Heart right ventricle (tissue), 16 donors: ENCODE measurements around the gene SLC35F3. TPM values are rescaled to one million over a fixed set of nuclear protein-coding genes. Genes with fewer than 3 reads are reported as not detected.

Source experiments
- ATAC-seq, 8 donors: fragments of 200-7000 bp; cut with Tn5 transposase; one replicate each; pipeline ENCODE4 v1.9.1; 2020; ENCODE audit warnings: mild to moderate bottlenecking in 8 of 8, moderate library complexity in 8 of 8, moderate number of reproducible peaks in 1 of 8
- DNase-seq, 2 donors: peaks; one replicate each; pipeline ENCODE4 v3.0.0-alpha.2; 2020
- H3K27ac ChIP-seq, 10 donors: fragments of 200-600 bp; sonication (generic) in 2 of 10; one replicate each; pipeline versions ENCODE4 v1.5.0 to v1.8.0; 2020 to 2022; ENCODE audit warnings: mild to moderate bottlenecking in 3 of 10
- H3K27me3 ChIP-seq, 7 donors: fragments of 200-600 bp; one replicate each; pipeline ENCODE4 v1.8.0; 2021 to 2022; ENCODE audit warnings: mild to moderate bottlenecking in 2 of 7
- H3K36me3 ChIP-seq, 9 donors: fragments of 200-600 bp; sonication (generic) in 1 of 9; one replicate each; pipeline versions ENCODE4 v1.5.0 to v1.8.0; 2020 to 2022; ENCODE audit warnings: mild to moderate bottlenecking in 2 of 9
- H3K4me1 ChIP-seq, 9 donors: fragments of 200-600 bp; sonication (generic) in 1 of 9; one replicate each; pipeline versions ENCODE4 v1.5.0 to v1.8.0; 2020 to 2022; ENCODE audit warnings: mild to moderate bottlenecking in 4 of 9
- H3K4me3 ChIP-seq, 10 donors: fragments of 200-600 bp; sonication (generic) in 2 of 10; one replicate each; pipeline versions ENCODE4 v1.5.0 to v1.8.0; 2020 to 2022; ENCODE audit warnings: mild to moderate bottlenecking in 7 of 10, moderate library complexity in 2 of 10
- H3K9me3 ChIP-seq, 11 donors: fragments of 200-600 bp in 10 of 11; sonication (generic) in 2 of 11; one replicate each; pipeline versions ENCODE4 v1.5.0 to v1.8.0; 2013 to 2022; ENCODE audit warnings: mild to moderate bottlenecking in 2 of 11, control low read depth in 1 of 11, moderate library complexity in 1 of 11
- CTCF ChIP-seq, 9 donors: fragments of 200-600 bp; sonication (generic) in 2 of 9; IDR thresholded peaks; one replicate each; pipeline versions ENCODE4 v1.5.0 to v1.8.0; 2021 to 2022; ENCODE audit warnings: antibody characterized with exemption in 9 of 9, mild to moderate bottlenecking in 5 of 9, moderate library complexity in 1 of 9
- WGBS, 2 donors: extraction: QIAGEN DNeasy Blood & Tissue Kit; methylation state at CpG; one replicate each; pipeline ENCODE4 v1.1.7; 2013; ENCODE audit warnings: inconsistent platforms in 1 of 2; 5-methylcytosine and 5-hydroxymethylcytosine counted together
- intact Hi-C, 10 donors: fragments of 100-400 bp; cut with DNase I; formaldehyde crosslinking; loops; one replicate each; pipeline versions ENCODE4 v1.11.1 to v1.14.2; 2022
- polyA plus RNA-seq, 2 donors: library from polyadenylated mRNA; stranded (reverse); fragments of 200-250 nt; gene quantifications; one replicate each; pipeline ENCODE4 v1.2.3, GENCODE V29; 2013
- total RNA-seq, 10 donors: library from RNA; stranded (reverse); fragmentation: NEBNext Ultra II Directional in 3 of 10; extraction: Animal tissue kit (Norgen Biotek cat#: 25700) in 3 of 10; gene quantifications; one replicate each; pipeline versions ENCODE4 v1.2.1 to v1.2.4, GENCODE V29; 2021 to 2023
- donor health status: Arrhythmogenic right ventricular cardiomyopathy.
- donor health status: ischemic (EF 13 %, LVEDD 7.1; RV severe dilation, severe dysfunction).
- donor health status: healthy with polysubstance abuse.
- donor health status: DM: no; HTN: yes; CAD: no.
- donor health status: DM: no; HTN: no; CAD: no.
- donor health status: ischemic (EF 25% LVEDD 6.9; RV normal size, moderate dysfunction).
- donor health status: ischemic (EF 25% LVEDD 5.7; RV mildly dilated, moderate dysfunction).
- donor health status: healthy.
- donor health status: DM: yes; HTN: yes; CAD: no.
- donor health status: Ischemic cardiomyopathy.
- donor health status: ischemic (EF 35%, LVEDD 5.7; RV mildly dilated, moderate dysfunction).
- donor health status: nonischemic (EF 11% LVEDD 7.7; RV severe dilation, severe dysfunction).
- donor health status: DM: yes; HTN: yes; CAD: no.
- donor health status: PGD.
- donor health status: ischemic (EF 29% LVEDD 5.4; RV normal size, mild dysfunction).
- donor health status: nonischemic (EF 23%, LVEDD 6.1; RV moderate dilation, normal function).

Gene SLC35F3
- total and polyA plus RNA-seq, 12 donors = 0.04 to 0.09 (median 0.09) TPM; not detected in 9

- Histone ChIP-seq H3K4me3 (no peak overlapping the region), H3K27ac (no peak overlapping the region), H3K36me3 (no peaks in the 10 kb centered on the region), H3K9me3 (no peaks in the 10 kb centered on the region), H3K4me1 (no peaks in the 10 kb centered on the region), H3K27me3 (peaks cover 0 to 12% (median 0%) of the 10 kb centered on the region in 7 donors)
- intact Hi-C loops = no loop called here
- ATAC-seq (no peak), DNase-seq (no peak)
- no peak for TF ChIP-seq CTCF (IDR thresholded peaks at IDR 0.05)
- 93 to 95% methylated on average over 1 of the region's 1 CpG for WGBS, 2 donors
Measured at GRCh38 chr1:234078143-234078542, 173.7 kb downstream of the SLC35F3 start.

GRCh38 chr1:234079896-234080295 lies 175.4 kb downstream of the SLC35F3 start:
- H3K36me3 ChIP-seq = no peaks in the 10 kb centered on the region
- no peaks in the 10 kb centered on the region for H3K9me3 ChIP-seq
- no peak for TF ChIP-seq CTCF (IDR thresholded peaks at IDR 0.05)
- peaks cover 0 to 5% (median 0%) of the 10 kb centered on the region in 7 donors for H3K27me3 ChIP-seq
- ATAC-seq = no peak
- no peaks in the 10 kb centered on the region for H3K4me1 ChIP-seq
- WGBS, 2 donors = 24 to 27% methylated on average over 3 of the region's 3 CpGs
- intact Hi-C loops = no loop called here
- no peak overlapping the region for H3K27ac ChIP-seq
- no peak for DNase-seq
- no peak overlapping the region for H3K4me3 ChIP-seq

- no peaks in the 10 kb centered on the region for H3K36me3 ChIP-seq
- H3K27ac ChIP-seq = no peak overlapping the region
- peaks cover 0 to 6% (median 0%) of the 10 kb centered on the region in 7 donors for H3K27me3 ChIP-seq
- DNase-seq (no peak), ATAC-seq (peak in 2 of 8 donors; percentile 19 to 25)
- no peak for TF ChIP-seq CTCF (IDR thresholded peaks at IDR 0.05)
- no peak overlapping the region for H3K4me3 ChIP-seq
- intact Hi-C loops = no loop called here
- no peaks in the 10 kb centered on the region for H3K9me3 ChIP-seq
- WGBS, 2 donors = 49 to 70% methylated on average over 2 of the region's 2 CpGs
- H3K4me1 ChIP-seq = no peaks in the 10 kb centered on the region
Measured at GRCh38 chr1:234083460-234083859, 179.0 kb downstream of the SLC35F3 start.

DNA sequence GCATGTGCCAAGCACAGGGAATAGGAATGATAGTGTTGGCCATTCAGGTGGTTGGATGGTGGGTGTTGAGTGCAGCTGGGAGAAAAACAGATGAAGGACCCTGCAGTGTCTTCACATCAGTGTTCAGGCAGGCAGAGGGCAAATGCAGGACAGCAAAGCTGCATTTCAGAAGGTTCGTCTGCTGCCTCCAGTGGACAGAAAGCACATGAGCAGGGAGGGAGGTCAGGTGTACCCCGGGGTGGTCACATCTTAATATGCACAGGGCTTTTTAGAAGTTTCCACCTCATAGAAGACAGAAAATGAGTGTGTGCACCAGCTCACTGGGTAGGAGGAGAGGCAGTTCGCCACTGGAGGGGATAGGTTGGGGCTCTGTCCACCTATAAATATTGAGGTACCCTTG lies 184.9 kb downstream of the SLC35F3 start:
- Histone ChIP-seq H3K9me3 (peaks cover 0 to 15% (median 6%) of the 10 kb centered on the region in 11 donors), H3K4me3 (no peak overlapping the region), H3K4me1 (peaks cover 0 to 13% (median 0%) of the 10 kb centered on the region in 9 donors), H3K27me3 (peaks cover 0 to 38% (median 5%) of the 10 kb centered on the region in 7 donors), H3K36me3 (no peaks in the 10 kb centered on the region), H3K27ac (no peak overlapping the region)
- intact Hi-C loops = no loop called here
- TF ChIP-seq CTCF (IDR thresholded peaks at IDR 0.05) = no peak
- WGBS, 2 donors = 64 to 68% methylated on average over 3 of the region's 3 CpGs
- no peak for ATAC-seq
- DNase-seq = no peak
